ENCODE measurements around the gene RABAC1. TPM values are rescaled to one million over a fixed set of nuclear protein-coding genes. Genes with fewer than 3 reads are reported as not detected.

The RABAC1 gene
- total RNA-seq, 2 experiments from 2014 or later: 171 to 191 TPM

DNA sequence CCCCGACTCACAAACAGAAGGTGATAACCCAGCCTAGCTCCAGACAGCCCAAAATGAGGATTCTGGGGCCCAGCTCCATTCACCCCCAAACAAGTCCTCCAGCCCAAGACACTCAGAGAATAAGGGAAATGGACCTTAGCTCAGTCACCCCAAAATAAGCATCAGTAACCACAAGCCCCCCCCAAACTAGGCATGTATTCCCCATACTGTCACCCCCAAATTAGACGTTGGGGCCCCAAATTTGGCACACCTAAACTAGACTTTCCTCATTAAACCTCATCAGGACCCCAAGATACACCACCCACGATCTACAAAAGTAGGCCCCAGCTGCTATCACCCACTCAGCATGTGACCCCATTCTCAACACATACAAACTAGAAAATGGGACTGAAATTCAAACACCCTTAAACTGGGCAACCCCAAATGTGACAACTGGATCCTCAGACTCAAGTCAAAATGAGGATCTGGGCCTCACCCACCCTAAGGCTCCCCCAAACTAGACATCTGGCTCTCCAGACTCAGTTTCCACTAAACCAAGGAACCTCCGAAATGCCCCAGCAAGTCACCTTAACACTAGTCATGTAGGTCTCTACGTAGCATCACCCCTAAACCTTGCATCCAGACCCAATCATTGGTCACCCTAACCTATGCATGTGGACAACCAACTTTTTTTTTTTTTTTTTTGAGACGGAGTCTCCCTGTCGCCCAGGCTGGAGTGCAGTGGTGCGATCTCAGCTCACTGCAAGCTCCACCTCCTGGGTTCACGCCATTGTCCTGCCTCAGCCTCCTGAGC is 17.5 kb downstream of the RABAC1 start:
- no peak overlapping the region for H2AFZ ChIP-seq (ENCODE audit: low read length)
- no peaks in the 10 kb centered on the region for H3K36me3 ChIP-seq (ENCODE audit: insufficient read depth, low read length)
- ChIA-PET POLR2A (no interaction called here), CTCF (ENCODE audit: unreplicated experiment) (interaction anchor here (0.5 kb wide), 1 partner anchor 8 kb away, joined by 7 read pairs; no protein-coding TSS in a partner anchor)
- H3K9me3 ChIP-seq (ENCODE audit: low read length): no peaks in the 10 kb centered on the region
- no TSS peak for BruUV-seq (replicated peaks)
- intact Hi-C loops (cut with micrococcal nuclease; ENCODE audit: unreplicated experiment): loop anchor here (10.0 kb wide), 1 partner anchor 397 kb away; no protein-coding TSS in a partner anchor
- H3K4me1 ChIP-seq (ENCODE audit: insufficient read depth, low read length, poor library complexity, severe bottlenecking): peaks cover 80% of the 10 kb centered on the region
- peaks cover 6% of the 10 kb centered on the region; the same call in 1 of the 2 replicates for H3K79me2 ChIP-seq (ENCODE audit: insufficient read depth, low read depth, low read length)
- H3K4me2 ChIP-seq (ENCODE audit: low read length): peak overlapping the region; percentile 82
- no peaks in the 10 kb centered on the region for H3K9me2 ChIP-seq (ENCODE audit: insufficient read depth, low read length)
- H3K4me3 ChIP-seq (ENCODE audit: low read depth, low read length, poor library complexity, severe bottlenecking): peak overlapping the region; percentile 71
- TF ChIP-seq, protein P1, sequence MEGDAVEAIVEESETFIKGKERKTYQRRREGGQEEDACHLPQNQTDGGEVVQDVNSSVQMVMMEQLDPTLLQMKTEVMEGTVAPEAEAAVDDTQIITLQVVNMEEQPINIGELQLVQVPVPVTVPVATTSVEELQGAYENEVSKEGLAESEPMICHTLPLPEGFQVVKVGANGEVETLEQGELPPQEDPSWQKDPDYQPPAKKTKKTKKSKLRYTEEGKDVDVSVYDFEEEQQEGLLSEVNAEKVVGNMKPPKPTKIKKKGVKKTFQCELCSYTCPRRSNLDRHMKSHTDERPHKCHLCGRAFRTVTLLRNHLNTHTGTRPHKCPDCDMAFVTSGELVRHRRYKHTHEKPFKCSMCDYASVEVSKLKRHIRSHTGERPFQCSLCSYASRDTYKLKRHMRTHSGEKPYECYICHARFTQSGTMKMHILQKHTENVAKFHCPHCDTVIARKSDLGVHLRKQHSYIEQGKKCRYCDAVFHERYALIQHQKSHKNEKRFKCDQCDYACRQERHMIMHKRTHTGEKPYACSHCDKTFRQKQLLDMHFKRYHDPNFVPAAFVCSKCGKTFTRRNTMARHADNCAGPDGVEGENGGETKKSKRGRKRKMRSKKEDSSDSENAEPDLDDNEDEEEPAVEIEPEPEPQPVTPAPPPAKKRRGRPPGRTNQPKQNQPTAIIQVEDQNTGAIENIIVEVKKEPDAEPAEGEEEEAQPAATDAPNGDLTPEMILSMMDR (conservative IDR thresholded peaks at IDR 0.05; ENCODE audit: low read length): no peak
- TF ChIP-seq EZH2phosphoT487 (IDR thresholded peaks at IDR 0.05; ENCODE audit: borderline replicate concordance, low read depth, low read length): no peak
- no peaks in the 10 kb centered on the region for H4K20me1 ChIP-seq (ENCODE audit: insufficient read depth, low read length)
- DNase-seq (ENCODE audit: low spot score): no peak
- H3K27ac ChIP-seq (ENCODE audit: low read depth, low read length, poor library complexity, severe bottlenecking): peak overlapping the region; percentile 80

DNA sequence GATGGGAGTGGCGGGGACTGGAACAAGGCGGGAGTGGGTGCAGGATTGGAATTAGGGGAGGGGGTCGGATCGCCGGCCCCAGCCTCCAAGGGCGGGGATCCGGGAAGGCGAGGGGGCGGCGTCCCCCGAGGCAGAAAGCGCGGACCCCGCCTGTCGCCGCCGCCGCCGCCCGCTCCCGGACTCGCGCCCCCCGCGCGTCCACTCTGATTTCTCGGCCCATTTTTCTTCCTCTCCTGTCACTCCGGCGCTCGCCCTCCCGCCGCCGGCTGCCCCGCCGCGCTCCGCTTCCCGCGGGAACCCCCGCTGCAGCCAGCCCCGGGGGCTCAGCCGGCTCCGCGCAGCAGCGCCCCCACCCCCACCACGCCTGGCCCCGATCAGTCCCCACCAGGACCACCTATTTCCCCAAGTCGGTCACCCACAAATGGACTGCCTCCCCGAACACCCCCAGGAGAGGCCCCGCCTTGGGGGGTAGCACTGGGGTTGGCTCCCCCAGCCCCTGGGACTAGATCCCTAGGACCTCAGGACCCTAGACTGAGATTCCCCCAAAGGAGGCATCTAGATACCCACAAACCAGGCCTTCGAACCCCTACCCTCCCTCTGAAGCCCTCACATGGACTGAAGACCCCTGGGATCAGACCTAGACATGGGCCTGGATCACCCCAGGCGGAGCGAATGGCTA is 18.3 kb downstream of the RABAC1 start:
- TF ChIP-seq, protein P1 (conservative IDR thresholded peaks at IDR 0.05; ENCODE audit: low read length): peak; percentile 36; the same call in 1 of the 2 replicates
- no peak for TF ChIP-seq EZH2phosphoT487 (IDR thresholded peaks at IDR 0.05; ENCODE audit: borderline replicate concordance, low read depth, low read length)
- Histone ChIP-seq H3K9me2 (ENCODE audit: insufficient read depth, low read length) (no peaks in the 10 kb centered on the region), H3K4me1 (ENCODE audit: insufficient read depth, low read length, poor library complexity, severe bottlenecking) (peaks cover 80% of the 10 kb centered on the region), H3K4me2 (ENCODE audit: low read length) (peak overlapping the region; percentile 82), H2AFZ (ENCODE audit: low read length) (peak overlapping the region; percentile 21; the same call in 1 of the 2 replicates), H3K79me2 (ENCODE audit: insufficient read depth, low read depth, low read length) (peaks cover 6% of the 10 kb centered on the region; the same call in 1 of the 2 replicates), H4K20me1 (ENCODE audit: insufficient read depth, low read length) (no peaks in the 10 kb centered on the region), H3K9me3 (ENCODE audit: low read length) (no peaks in the 10 kb centered on the region), H3K36me3 (ENCODE audit: insufficient read depth, low read length) (no peaks in the 10 kb centered on the region), H3K27ac (ENCODE audit: low read depth, low read length, poor library complexity, severe bottlenecking) (peak overlapping the region; percentile 80), H3K4me3 (ENCODE audit: low read depth, low read length, poor library complexity, severe bottlenecking) (peak overlapping the region; percentile 71)
- CTCF ChIA-PET (ENCODE audit: unreplicated experiment): interaction anchor here (0.5 kb wide), 1 partner anchor 9 kb away, joined by 7 read pairs; no protein-coding TSS in a partner anchor
- POLR2A ChIA-PET: no interaction called here
- no TSS peak for BruUV-seq (replicated peaks)
- DNase-seq (ENCODE audit: low spot score): no peak
- intact Hi-C loops (cut with micrococcal nuclease; ENCODE audit: unreplicated experiment): loop anchor here (10.0 kb wide), 1 partner anchor 396 kb away; no protein-coding TSS in a partner anchor

Measured in OCI-LY7 (cell line).